ENCODE results near the gene KLC1.
A peak's percentile ranks its signal among the peaks of the same experiment; 100 is the strongest.
"Not testable (repeated sequence)": the region's sequence is repeated elsewhere in the genome, so short reads cannot be mapped to it uniquely, and the experiment has no call there.

KLC1 gene

DNA sequence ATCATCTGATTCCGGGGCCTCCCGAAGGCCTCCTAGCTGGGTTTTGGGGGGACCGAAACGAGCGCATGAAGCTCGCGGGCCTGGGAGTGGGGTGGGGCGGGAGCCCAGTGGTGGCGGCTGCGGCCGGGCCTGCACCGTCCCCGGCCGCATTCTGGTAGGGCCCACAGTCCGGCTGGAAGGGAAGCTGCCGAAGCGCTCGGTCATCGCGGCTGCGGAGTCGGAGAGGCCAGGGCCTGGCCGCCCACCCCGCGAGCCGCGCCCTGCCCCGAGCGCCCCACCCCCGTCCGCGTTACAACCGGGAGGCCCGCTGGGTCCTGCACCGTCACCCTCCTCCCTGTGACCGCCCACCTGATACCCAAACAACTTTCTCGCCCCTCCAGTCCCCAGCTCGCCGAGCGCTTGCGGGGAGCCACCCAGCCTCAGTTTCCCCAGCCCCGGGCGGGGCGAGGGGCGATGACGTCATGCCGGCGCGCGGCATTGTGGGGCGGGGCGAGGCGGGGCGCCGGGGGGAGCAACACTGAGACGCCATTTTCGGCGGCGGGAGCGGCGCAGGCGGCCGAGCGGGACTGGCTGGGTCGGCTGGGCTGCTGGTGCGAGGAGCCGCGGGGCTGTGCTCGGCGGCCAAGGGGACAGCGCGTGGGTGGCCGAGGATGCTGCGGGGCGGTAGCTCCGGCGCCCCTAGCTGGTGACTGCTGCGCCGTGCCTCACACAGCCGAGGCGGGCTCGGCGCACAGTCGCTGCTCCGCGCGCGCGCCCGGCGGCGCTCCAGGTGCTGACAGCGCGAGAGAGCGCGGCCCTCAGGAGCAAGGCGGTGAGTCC lies at the start of gene KLC1:
KLC1 (plus strand) TSS at position 528 of the 819 bp plus-strand sequence. CDS start 25,354 bp downstream, outside the sequence.
- peak; percentile 63 for DNase-seq

DNA sequence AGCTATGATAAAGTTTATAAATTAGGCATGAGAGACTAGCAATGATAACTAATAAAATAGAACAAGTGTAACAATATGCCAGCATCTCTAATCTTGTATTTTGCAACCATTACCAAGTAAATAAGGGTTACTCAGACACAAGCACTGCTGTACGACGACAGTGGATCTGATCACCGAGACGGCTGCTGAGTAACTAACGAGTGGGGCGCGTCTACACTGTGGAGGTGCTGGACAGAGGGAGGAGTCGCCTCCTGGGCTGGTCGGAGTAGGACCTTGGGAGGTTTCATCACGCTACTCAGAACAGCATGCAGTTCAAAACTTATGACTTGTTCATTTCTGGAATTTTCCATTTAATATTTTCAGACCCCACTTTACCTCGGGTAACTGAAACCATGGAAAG lies 47.8 kb upstream of the KLC1 start:
- no peak for DNase-seq

DNA sequence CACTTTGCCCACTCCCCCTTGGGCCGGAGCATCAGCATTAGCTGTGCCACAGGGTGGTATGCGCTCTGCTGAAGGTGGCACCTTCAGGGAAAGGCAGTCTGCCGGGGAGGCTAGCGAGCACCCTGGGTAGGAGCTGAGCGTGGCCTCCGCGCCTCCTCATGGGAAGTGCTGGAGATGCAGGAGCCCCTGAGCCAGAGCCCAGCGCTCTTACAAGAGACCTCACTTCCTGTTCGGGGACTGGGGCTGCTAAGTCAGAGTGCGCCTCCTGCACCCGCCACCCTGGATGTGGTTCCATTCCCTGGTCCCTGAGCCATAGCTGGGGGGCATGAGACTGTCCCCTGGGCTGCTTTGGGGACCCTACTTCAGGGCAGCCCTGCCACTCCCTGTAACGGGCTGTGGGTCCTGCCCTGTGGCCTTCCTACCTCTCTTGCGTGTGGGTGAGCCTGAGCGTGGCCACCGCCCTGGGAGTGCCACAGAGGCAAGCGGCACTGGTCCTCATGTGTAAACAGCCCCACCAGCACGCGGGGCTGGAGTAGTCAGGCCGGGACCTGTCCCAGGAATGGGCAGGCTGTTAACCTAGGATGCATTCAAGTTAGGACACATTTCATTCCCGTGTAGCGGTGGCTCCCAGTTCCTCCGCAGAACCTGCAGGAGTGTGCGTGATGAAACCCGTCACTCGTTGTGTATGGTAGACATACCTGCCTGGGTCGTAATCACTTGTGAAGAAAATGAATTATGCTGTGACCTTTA lies 46.9 kb upstream of the KLC1 start:
- no peak for DNase-seq

DNA sequence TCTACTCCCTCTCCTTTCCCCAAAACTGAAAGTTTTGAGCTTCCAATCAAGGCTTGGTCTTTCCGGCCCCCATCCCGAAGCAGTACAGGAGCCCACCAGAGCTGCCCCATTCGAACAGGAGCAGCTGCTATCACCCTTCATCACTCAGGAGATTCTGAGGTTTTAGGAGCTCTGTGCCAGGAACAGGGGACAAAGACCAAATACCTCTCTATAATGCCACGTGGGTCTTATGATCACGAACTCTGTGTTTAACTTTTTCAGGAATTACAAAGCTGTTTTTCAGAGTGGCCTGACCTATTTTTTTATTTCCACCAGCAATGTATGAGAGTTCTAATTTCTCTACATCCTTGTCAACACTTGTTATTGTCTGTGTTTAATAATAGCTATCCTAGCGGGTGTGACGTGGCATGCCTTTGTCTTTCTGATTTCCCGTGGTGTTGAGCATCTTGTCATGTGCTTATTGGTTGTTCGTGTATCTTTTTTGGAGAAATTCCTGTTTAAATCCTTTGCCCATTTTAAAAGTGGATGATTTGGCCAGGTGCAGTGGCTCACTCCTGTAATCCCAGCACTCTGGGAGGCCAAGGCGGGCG lies 44.6 kb upstream of the KLC1 start:
- no peak for DNase-seq

DNA sequence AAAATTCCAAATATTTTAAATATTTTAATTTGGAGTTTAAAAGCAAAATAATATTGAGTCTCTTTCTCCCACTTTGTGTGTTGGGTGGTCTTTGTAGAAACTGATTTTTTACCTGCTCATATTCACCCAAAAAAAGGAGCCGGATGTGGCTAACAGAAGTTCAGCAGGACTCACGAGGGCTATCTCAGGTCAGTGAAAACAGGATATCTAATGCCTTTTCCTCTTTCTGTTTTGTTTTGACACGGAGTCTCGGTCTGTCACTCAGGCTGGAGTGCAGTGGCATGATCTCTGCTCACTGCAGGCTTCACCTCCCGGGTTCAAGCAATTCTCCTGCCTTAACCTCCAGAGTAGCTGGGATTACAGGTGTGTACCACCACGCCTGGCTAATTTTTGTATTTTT lies 35.4 kb upstream of the KLC1 start:
- no peak for DNase-seq

DNA sequence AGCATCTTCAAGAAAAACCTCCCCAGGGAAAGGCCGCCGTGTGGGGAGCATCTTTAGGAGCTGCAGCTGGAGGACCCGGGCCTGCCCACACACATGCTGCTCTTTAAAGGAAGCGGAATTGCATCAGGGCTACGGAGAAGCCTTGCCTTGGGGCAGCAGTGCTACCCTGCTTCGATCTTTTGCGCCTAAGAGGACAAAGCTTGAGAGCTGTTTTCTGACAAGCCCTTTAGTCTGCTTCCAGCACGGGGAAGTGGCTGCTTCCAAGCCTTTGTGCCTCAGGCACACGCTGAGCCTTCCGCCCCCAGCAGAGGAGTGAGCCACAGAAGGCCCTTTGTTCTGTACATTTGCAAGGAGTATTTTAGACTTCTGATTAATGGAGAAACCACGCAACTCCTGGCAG lies 34.7 kb upstream of the KLC1 start:
- DNase-seq: no peak

DNA sequence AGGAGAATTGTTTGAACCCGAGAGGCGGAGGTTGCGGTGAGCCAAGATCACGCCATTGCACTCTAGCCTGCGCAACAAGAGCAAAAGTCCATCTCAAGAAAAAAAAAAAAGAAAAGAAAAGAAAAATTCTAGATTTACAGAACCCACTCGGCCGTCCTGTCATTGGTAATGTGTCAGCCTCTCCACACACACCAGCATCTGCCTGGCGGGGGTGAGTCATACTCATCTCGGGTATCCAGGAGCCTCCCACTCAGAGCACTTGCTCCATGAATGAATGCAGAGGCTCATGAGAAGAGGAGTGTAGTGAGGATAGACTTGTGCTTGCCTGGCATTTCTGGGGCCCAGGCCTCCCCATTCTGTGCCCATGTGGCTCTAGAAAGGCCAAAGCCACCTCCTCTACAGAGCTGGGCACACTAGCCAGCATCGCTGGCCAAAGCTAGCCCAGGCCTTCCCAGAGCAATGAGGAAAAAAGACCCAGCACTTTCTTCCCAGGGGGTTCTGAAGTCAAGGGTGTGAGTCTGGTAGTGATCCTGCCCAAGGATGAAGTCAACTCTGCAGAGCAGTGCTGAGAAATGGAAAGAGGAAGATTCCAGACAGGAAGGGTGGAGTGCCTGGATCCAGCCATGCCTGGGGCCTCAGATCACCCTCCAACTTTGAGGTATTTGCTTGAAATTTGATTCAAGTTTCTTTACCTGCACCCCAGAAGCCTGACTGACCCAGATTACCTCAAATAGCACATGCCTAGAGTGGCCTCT lies 31.2 kb upstream of the KLC1 start:
- DNase-seq: no peak

DNA sequence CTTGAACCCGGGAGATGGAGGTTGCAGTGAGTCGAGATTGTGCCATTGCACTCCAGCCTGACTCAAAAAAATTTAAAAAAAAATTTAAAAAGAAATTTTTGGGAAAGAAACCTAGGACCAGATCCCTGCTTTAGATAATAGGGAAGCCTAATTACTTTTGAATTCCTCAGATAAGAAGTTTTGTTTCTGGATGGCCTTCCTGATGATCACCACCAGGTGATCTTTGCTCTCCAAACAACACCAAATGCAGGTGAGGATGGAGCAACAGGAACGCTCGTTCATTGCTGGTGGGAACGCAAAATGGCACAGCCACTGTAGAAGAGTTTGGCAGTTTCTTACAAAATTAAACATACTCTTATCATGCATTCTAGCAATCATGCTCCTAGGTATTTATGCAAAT lies 28.5 kb upstream of the KLC1 start:
- DNase-seq: no peak

DNA sequence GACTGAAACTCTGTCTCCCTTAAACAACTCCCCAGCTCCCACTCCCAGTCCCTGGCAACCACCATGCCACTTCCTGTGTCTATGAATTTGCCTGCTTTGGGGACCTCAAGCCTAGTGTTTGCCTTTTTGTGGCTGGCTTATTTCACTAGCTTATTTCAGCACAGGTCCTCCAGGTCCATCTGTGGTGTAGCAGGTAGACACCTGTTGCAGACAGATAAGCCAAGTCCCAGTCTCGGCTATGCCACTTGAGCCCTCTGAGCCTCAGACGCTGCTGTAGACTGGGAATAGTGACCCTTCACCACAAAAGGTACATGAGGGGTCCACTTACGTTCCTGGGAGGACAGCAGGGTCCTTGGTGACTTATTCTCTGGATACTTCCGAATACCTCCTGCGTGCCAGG lies 24.4 kb upstream of the KLC1 start:
- DNase-seq: no peak

DNA sequence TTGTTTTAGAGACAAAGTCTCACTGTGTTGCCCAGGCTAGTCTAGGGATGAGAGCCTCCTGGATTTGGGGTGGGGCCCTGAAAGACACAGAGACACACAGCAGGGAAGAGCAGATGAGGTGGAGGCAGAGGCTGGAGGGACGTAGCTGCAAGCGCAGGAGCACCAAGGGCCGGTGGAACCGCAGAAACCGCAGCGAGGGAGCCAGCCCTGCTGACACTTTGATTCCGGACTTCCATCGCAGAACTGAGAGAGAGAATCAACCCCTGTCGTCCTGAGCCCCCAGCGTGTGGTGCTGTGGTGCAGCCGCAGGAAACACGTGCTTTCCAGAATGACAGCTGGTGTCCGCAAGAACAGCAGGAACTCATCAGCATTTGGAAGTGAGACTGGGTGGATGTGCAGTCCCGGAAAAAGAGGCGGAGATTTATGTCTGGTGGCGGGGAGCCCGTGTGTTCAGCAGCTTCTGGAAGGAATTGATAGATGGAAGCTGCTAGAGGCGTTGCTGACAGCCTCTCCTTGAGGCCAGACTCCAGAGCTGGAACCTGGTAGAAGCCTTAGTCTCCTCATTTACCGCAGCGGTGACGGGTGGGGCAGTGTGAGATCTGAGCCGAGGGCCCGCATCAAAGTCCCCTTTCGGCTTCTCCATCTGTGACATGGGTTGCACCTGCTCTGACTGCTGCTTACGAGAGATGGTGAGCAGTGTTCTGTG lies 21.9 kb upstream of the KLC1 start:
- DNase-seq: peak; percentile 37

DNA sequence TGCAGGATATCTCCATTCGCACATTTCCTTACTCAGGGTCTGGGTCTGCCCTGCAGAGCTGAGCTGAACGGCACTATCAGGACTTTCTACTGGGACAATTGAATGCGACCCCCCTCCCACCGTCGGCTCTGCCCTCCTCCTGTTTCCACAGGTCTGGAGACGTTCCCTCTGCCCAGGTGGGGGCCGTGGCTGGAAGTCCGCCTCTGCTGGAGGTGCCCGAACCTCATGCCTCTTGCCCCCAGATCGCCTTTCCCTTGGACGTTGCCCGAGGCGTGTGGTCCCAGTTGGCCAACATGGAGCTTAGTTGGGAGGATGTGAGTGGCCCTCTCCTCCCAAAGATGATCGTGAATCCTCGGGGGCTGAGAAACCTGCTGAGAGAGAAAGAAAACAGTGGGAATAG lies 21.2 kb upstream of the KLC1 start:
- DNase-seq: no peak

DNA sequence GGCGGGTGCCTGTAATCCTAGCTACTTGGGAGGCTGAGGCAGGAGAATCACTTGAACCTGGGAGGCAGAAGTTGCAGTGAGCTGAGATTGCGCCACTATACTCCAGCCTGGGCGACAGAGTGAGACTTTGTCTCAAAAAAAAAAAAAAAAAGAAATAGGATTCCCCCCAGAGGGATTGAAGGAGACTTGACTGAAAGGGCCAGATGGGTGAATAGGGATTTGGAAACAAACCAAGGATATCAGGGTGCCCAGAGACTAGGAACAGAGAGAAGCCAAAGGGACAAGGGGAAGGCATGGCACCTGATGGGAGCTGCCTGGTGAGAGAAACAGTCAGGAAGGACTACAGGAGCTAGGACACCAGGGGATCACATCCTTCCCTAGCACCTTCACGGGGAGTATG lies 19.9 kb upstream of the KLC1 start:
- not testable (repeated sequence) for DNase-seq

DNA sequence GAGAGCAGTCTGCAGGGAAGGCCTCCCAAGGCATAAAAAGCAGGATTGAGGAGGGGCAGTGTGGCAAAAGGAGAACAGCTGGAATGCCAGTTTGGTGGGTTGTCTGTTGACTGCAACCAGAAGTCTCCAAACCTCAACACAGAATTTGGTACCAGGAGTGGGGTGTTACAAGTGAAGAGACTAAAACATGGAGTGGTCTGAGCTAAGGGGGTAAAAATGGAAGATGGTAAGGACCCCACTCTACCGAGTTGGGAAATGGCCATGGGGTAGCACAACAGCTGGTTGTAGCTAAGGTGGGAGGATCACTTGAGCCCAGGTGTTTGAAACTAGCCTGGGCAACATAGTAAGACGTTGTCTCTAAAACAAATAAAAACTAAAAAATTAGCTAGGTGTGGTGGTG lies 17.8 kb upstream of the KLC1 start:
- DNase-seq: no peak

DNA sequence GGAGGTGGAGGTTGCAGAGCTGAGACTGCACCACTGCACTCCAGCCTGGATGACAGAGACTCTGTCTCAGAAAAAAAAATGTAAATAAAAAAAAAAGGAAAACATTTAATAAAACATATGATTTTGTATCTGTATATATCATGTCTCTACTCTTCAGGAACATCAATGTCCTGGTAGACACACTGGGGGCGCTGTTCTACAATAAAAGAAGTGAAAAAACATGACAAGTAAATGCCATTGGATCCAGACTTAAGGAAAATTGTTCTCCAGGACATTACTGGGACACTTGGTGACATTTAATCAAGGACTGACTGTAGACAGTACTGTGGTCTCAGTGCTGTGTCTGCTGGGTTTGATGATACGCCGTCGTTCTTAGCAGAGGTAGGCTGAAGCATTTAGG lies 15.5 kb upstream of the KLC1 start:
- no peak for DNase-seq

DNA sequence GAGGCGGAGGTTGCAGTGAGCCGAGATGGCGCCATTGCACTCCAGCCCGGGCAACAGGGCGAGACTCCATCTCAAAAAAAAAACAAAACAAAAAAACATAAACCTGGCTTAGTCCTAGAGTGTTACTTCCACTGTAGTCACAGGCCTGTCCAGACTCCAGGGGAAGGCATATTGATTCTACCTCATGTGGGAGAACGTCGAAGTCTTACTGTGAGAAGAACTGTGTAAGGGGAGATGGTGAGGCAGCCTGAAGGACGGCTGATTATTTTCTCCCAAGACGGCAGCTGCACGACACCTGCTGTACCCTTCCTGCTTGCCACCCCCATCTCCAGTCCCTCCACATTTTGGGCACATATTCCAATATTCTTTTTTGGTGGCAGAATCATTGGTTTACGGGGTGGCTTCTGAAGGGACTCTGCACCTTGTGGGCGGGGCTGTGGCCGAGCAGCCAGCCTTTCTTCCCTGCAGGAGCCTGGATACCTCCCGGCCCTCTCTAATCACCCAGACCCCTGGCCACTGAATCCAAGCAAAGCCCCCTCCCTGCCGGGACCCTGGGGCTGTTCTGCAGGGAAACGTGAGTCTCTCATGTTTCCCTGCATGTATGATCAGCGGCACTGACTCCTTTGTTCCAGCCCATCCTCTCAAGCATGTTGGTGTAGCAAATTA lies 12.2 kb upstream of the KLC1 start:
- DNase-seq: no peak

DNA sequence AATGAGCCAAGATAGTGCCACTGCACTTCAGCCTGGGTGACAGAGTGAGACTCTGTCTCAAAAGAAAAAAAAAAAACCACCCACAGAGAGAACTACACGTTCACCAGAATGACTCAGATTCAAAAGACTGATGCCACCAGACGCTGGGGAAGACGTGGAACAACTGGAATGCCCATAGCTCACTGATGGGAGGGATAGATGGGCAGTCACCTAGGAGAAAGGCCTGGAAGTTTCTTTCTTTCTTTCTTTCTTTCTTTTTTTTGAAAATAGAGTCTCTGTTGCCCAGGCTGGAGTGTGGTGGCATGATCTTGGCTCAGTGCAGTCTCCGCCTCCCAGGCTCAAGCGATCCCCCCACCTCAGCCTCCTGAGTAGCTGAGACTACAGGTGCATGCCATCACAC lies 10.0 kb upstream of the KLC1 start:
- no peak for DNase-seq

DNA sequence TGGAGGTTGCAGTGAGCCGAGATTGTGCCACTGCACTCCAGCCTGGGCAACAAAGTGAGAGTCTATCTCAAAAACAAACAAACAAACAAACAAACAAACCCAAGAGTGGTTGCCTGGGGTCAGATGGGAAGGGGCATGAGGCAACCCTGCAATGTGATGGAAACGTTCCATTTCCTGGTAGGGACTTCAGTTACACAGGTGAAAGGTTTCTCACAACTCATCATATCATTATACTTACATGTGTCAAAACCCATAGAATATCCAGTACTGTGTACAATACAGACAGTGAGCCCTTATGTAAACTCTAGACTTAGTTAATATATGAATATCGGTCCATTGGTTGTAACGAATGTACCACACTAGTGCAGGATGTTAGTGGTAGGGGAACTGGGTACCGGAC lies 7.2 kb upstream of the KLC1 start:
- DNase-seq: no peak

DNA sequence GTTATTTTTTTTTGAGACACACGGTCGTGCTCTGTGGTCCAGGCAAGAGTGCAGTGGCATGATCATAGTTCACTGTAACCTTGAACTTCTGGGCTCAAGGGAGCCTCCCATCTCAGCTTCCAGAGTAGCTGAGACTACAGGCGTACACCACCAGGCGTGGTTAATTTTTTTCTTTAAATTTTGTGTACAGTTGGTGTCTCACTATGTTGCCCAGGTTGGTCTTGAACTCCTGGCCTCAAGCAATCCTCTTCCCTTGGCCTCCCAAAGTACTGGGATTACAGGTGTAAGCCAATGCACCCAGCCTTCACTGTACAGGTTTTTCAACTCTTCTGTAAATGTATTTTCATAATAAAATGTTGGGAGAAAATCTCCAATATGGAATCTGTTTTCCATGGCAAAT lies 5.7 kb upstream of the KLC1 start:
- DNase-seq: no peak

DNA sequence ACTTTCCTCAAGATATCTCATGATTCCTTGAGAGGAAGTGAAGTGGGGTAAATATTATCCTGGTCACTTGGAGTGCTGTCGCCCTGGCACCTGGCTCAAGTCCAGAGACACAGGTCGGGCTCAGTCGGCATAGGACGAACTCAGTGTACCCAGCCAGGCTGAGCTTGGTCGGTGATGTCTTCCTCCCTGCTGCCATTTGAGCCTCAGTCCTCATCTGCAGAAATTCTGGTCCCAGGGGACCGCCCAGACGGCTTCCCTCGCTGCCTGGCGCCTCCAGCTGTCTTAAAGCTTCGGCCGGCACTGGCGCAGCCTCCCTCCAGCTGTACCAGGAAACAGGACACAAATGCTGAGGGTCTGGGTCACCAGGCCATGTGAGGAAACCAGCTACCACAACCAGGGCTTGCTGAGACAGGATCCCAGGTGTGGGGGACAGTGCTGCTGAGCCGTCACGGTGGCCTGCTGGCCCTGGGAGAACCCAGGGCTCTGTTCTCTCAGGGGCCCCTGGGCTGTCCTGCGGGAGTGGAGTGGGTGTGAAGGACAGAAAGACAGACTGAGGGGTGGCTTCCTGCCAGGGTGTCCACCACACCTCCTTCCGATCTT lies 5.0 kb upstream of the KLC1 start:
- DNase-seq: no peak

DNA sequence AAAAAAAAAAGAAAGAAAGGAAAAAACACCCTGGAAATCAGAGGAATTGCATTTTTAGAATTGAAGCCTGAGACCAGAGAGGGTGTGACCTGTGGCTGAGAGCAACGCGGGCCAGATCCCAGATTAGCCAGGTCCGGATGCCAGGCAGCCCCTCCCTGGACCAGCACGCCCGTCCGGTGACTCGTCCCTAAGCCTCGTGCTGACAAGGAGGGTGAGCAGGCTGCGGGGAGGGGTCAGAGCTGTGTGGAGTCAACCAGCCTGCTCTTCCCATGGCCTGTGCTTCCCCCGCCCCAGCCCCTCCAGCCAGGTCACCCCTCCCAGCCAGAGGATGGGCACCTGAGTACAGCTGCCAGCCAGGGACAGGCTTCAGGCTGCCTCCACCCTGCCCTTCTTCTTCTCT lies 4.2 kb upstream of the KLC1 start:
- no peak for DNase-seq

DNA sequence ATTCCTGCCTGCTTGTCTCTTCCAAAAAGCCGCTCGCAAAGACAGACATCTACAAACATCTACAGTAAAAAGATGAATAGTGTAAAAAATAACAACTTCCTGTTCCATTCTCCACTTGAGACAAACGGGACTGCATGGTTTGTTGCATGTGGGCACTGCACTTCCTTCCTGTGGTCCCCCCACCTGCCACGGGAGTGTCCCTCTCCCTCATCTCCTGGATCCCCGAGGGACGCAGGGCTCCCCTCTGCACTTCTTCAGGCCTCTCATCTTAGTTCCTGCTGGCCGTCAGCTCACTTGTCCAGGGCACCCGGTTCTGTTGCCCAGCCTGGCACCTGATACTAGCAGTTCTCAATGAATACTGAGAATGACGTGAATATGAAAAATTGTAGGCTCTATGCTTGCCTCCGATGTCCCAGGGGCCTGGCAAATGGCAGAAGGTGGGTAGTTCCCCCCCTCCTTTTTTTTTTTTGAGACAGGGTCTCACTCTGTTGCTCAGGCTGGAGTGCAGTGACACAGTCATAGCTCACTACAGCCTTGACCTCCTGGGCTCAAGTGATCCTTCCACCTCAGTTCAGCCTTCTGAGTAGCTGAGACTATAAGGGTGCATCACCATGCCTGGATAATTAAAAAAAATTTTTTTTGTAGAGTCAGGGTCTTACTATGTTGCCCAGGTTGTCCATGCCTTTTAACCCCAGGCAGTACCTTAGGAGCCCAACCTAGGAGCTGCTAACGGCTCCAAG lies 3.5 kb upstream of the KLC1 start:
- DNase-seq: no peak
